Prostate gland (tissue), 2 donors: Measurements from ENCODE around the gene CENPB.

Experiments used
- POLR2AphosphoS5 ChIP-seq: sonication (generic); formaldehyde crosslinking; IDR thresholded peaks from one replicate; pipeline ENCODE4 v1.6.1; 2017; ENCODE audit warnings: antibody characterized with exemption
- TF ChIP-seq, protein P1 (sequence below), 4 experiments: fragments of 200-600 bp in 2 of 4; fragments of 450-650 bp in 2 of 4; sonication (generic) in 2 of 4; IDR thresholded peaks; 1 replicate in 3 of 4; 2 replicates in 1 of 4; pipeline ENCODE4 v1.5.1; 2016 to 2019; ENCODE audit warnings: antibody characterized with exemption in 4 of 4, mild to moderate bottlenecking in 2 of 4, moderate library complexity in 2 of 4

DNA sequence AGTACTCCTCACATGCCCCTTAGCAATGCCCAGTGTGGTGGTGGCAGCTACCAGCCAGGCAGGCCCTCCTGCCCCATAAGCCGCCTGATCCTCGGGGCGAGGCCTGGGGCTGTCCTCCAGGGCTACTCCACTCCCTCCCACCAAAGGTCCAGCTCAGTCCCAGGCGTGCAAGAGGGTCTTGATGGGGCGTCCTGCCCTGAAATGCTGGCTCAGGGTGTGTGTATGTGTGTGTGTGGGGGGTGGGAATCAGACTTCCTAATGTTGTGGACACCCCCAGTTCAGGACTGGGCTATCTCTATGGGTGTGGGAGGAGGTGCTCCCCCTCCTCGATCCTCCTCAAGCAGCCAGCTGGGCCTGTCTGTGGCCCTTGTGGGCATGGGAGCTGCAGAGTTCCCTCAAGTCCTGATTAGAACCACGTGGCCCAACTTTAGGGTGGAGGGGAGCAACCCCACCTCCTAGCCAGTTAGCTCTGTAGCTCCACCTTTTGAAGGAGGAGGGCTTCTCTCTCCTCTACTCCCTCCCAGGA is 46.6 kb downstream of the CENPB start:
- TF ChIP-seq, protein P1, sequence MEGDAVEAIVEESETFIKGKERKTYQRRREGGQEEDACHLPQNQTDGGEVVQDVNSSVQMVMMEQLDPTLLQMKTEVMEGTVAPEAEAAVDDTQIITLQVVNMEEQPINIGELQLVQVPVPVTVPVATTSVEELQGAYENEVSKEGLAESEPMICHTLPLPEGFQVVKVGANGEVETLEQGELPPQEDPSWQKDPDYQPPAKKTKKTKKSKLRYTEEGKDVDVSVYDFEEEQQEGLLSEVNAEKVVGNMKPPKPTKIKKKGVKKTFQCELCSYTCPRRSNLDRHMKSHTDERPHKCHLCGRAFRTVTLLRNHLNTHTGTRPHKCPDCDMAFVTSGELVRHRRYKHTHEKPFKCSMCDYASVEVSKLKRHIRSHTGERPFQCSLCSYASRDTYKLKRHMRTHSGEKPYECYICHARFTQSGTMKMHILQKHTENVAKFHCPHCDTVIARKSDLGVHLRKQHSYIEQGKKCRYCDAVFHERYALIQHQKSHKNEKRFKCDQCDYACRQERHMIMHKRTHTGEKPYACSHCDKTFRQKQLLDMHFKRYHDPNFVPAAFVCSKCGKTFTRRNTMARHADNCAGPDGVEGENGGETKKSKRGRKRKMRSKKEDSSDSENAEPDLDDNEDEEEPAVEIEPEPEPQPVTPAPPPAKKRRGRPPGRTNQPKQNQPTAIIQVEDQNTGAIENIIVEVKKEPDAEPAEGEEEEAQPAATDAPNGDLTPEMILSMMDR (IDR thresholded peaks at IDR 0.05) = no peak
- no peak for TF ChIP-seq POLR2AphosphoS5
